Neutrophil (primary cell): ENCODE results near the gene NBEAL1.
A peak's percentile ranks its signal among the peaks of the same experiment; 100 is the strongest.
"Not testable (repeated sequence)": the region's sequence is repeated elsewhere in the genome, so short reads cannot be mapped to it uniquely, and the experiment has no call there.

ENCODE experiments used
- H3K27ac ChIP-seq: fragments of 200-600 bp; sonication (generic); 2 replicates; pipeline ENCODE4 v1.5.1; 2016; ENCODE audit warnings: mild to moderate bottlenecking, moderate library complexity
- H3K27me3 ChIP-seq: fragments of 200-600 bp; sonication (generic); 2 replicates; pipeline ENCODE4 v1.6.0; 2016; ENCODE audit warnings: mild to moderate bottlenecking
- H3K36me3 ChIP-seq: fragments of 200-600 bp; sonication (generic); 2 replicates; pipeline ENCODE4 v1.5.1; 2017
- H3K4me1 ChIP-seq, 2 experiments: fragments of 200-600 bp in 1 of 2; sonication (generic) in 1 of 2; 1 replicate in 1 of 2; 2 replicates in 1 of 2; pipeline versions ENCODE4 v1.5.1 to v1.6.1; 2013 to 2016; ENCODE audit warnings: low read depth in 1 of 2, low read length in 1 of 2, mild to moderate bottlenecking in 1 of 2, moderate library complexity in 1 of 2; ENCODE audit not compliant: control insufficient read depth in 1 of 2, insufficient read depth in 1 of 2
- H3K4me3 ChIP-seq, 2 experiments: fragments of 200-600 bp in 1 of 2; sonication (generic) in 1 of 2; 1 replicate in 1 of 2; 2 replicates in 1 of 2; pipeline ENCODE4 v1.5.1; 2013 to 2016; ENCODE audit warnings: low read depth in 1 of 2, low read length in 1 of 2, mild to moderate bottlenecking in 1 of 2, moderate library complexity in 1 of 2
- H3K9me3 ChIP-seq: fragments of 200-600 bp; sonication (generic); 2 replicates; pipeline ENCODE4 v1.5.1; 2016
- CTCF ChIP-seq: fragments of 200-600 bp; sonication (generic); IDR thresholded peaks from 2 replicates; pipeline ENCODE4 v1.5.1; 2016; ENCODE audit warnings: antibody characterized with exemption

NBEAL1 gene

GRCh38 chr2:203225423-203226039 lies 210.9 kb downstream of the NBEAL1 start:
- no peak overlapping the region for H3K27ac ChIP-seq

GRCh38 chr2:203229674-203230073 lies 215.0 kb downstream of the NBEAL1 start:
- H3K9me3 ChIP-seq, H3K4me3 ChIP-seq, H3K27ac ChIP-seq, H3K36me3 ChIP-seq, H3K27me3 ChIP-seq, H3K4me1 ChIP-seq: not testable (repeated sequence)

More at GRCh38 chr2:203225423-203226039, 210.9 kb downstream of the NBEAL1 start:
- no peaks in the 10 kb centered on the region for H3K4me1 ChIP-seq
- no peaks in the 10 kb centered on the region for H3K36me3 ChIP-seq
- H3K9me3 ChIP-seq: no peaks in the 10 kb centered on the region
- TF ChIP-seq CTCF: no peak
- H3K4me3 ChIP-seq: no peak overlapping the region
- H3K27me3 ChIP-seq: no peaks in the 10 kb centered on the region

- no peaks in the 10 kb centered on the region for H3K36me3 ChIP-seq
- H3K9me3 ChIP-seq: no peaks in the 10 kb centered on the region
- H3K27me3 ChIP-seq: no peaks in the 10 kb centered on the region
- H3K4me1 ChIP-seq: peaks cover 14 to 22% of the 10 kb centered on the region in 2 experiments
- no peak for TF ChIP-seq CTCF
- H3K27ac ChIP-seq: no peak overlapping the region
- peak overlapping the region; percentile 77 to 80 for H3K4me3 ChIP-seq
Measured at GRCh38 chr2:203237346-203238238, 222.9 kb downstream of the NBEAL1 start.

- no peak for TF ChIP-seq CTCF
- no peaks in the 10 kb centered on the region for H3K36me3 ChIP-seq
- no peaks in the 10 kb centered on the region for H3K9me3 ChIP-seq
- H3K4me1 ChIP-seq: peaks cover 14 to 22% of the 10 kb centered on the region in 2 experiments
- no peaks in the 10 kb centered on the region for H3K27me3 ChIP-seq
- H3K27ac ChIP-seq: peak overlapping the region; percentile 90
- peak overlapping the region; percentile 77 to 80 for H3K4me3 ChIP-seq
Measured at GRCh38 chr2:203238292-203238703, 223.6 kb downstream of the NBEAL1 start.

- peak within 1 kb of the TSS; percentile 90 for H3K27ac ChIP-seq
- no peaks in the 10 kb centered on the region for H3K9me3 ChIP-seq
- H3K36me3 ChIP-seq: no peaks in the 10 kb centered on the region
- peak; percentile 46 for TF ChIP-seq CTCF
- peaks cover 14 to 22% of the 10 kb centered on the region in 2 experiments for H3K4me1 ChIP-seq
- H3K4me3 ChIP-seq: peak within 1 kb of the TSS; percentile 77 to 80
- H3K27me3 ChIP-seq: no peaks in the 10 kb centered on the region
Measured at GRCh38 chr2:203238704-203239526, 224.2 kb downstream of the NBEAL1 start, which contains the start of gene CYP20A1. CYP20A1 (plus strand) TSS chr2:203239018; CDS start chr2:203239063, 45 bp downstream.
